ENCODE measurements around the gene NELL1. TPM values are rescaled to one million over a fixed set of nuclear protein-coding genes. Genes with fewer than 3 reads are reported as not detected.

The NELL1 gene
- total RNA-seq, 1 donor from 2014 or later = 0.29 TPM

DNA sequence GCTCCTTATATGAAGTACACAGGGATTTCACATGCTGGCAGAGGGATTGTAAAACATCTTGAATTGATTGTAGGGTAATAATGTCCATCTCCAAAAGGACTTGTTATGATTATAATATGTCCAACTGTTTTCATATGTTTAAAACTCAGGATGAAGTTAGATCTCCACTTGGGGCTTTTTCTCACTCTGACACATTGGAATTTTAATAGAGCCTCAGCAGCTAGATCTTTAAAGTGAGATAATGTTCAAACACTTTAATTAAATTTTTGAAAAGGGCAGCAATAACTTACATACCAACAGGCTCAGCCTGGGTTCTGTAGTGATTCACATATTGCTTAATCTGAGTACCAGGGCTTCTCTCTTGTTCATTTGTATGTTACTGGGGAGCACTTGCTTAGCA, 152.1 kb downstream of the NELL1 start:
- no peak for TF ChIP-seq CTCF (IDR thresholded peaks at IDR 0.05; ENCODE audit: partially characterized antibody, unreplicated experiment)
- H3K4me3 Mint-ChIP-seq (ENCODE audit: unreplicated experiment) = no peak overlapping the region
- no peak overlapping the region for H3K27ac Mint-ChIP-seq (ENCODE audit: unreplicated experiment)
- no peaks in the 10 kb centered on the region for H3K4me1 Mint-ChIP-seq (ENCODE audit: low read depth, unreplicated experiment)
- no peaks in the 10 kb centered on the region for H3K27me3 Mint-ChIP-seq (ENCODE audit: unreplicated experiment)
- peaks cover 3% of the 10 kb centered on the region for H3K9me3 Mint-ChIP-seq (ENCODE audit: unreplicated experiment)
- no peaks in the 10 kb centered on the region for H3K36me3 Mint-ChIP-seq (ENCODE audit: unreplicated experiment)
- DNase-seq = no peak

DNA sequence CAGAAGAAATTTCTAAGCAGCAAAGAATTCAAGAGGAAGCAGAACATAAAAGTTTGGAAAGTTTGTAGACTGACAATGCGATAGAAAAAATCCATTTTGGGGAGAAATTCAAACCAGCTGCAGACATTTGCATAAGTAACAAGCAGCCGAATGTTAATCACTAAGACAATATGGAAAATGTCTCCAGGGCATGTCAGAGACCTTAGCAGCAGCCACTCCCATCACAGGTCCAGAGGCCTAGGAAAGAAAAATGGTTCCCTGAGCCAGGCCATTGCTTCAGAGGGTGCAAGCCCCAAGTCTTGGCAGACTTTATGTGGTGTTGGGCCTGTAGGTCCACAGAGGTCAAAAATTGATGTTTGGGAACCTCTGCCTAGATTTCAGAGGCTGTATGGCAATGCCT, 155.4 kb downstream of the NELL1 start:
- no peak for TF ChIP-seq CTCF (IDR thresholded peaks at IDR 0.05; ENCODE audit: partially characterized antibody, unreplicated experiment)

DNA sequence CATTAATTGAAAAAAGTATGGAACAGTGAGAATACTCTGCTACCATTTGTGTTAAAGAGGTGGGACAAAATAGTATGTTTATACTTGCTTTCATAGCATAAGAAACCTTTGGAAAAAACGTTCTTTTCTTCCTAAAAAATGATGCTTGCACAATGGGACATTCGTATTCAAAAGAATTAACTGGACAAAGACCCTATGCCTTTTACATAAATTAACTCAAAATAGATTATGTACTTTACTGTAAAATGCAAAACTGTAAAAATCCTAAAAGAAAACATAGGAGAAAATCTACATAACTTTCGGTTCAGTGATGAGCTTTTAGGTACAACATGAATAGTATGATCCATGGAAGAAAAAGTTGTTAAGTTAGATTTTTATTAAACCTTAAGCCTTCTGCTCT, 166.2 kb downstream of the NELL1 start:
- Mint-ChIP-seq H3K9me3 (ENCODE audit: unreplicated experiment) (no peaks in the 10 kb centered on the region), H3K27me3 (ENCODE audit: unreplicated experiment) (no peaks in the 10 kb centered on the region), H3K4me3 (ENCODE audit: unreplicated experiment) (no peak overlapping the region), H3K4me1 (ENCODE audit: low read depth, unreplicated experiment) (no peaks in the 10 kb centered on the region), H3K36me3 (ENCODE audit: unreplicated experiment) (no peaks in the 10 kb centered on the region), H3K27ac (ENCODE audit: unreplicated experiment) (no peak overlapping the region)
- no peak for TF ChIP-seq CTCF (IDR thresholded peaks at IDR 0.05; ENCODE audit: partially characterized antibody, unreplicated experiment)
- no peak for DNase-seq

More for the DNA sequence above, 155.4 kb downstream of the NELL1 start:
- H3K9me3 Mint-ChIP-seq (ENCODE audit: unreplicated experiment) = peaks cover 3% of the 10 kb centered on the region
- no peaks in the 10 kb centered on the region for H3K36me3 Mint-ChIP-seq (ENCODE audit: unreplicated experiment)
- no peak for DNase-seq
- H3K27ac Mint-ChIP-seq (ENCODE audit: unreplicated experiment) = no peak overlapping the region
- H3K27me3 Mint-ChIP-seq (ENCODE audit: unreplicated experiment) = no peaks in the 10 kb centered on the region
- H3K4me1 Mint-ChIP-seq (ENCODE audit: low read depth, unreplicated experiment) = no peaks in the 10 kb centered on the region
- no peak overlapping the region for H3K4me3 Mint-ChIP-seq (ENCODE audit: unreplicated experiment)

DNA sequence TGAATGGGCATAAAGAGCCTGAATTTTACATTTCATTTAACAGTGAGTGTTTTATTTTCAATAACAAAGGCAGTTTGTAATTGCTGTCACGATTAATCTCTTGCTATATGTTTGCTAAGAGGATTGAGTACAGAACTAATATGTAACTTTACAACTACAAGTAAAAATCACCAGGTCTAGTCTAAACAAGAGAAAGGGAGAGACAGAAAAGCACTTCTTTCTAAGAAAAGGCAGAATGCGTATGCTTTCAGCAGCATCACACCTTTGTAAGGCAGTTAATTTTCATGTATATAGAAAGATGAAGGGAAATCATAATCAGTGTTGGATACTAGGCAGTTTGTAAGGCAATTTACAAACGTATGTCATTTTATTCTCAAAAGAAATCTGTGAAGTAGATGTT, 169.8 kb downstream of the NELL1 start:
- Mint-ChIP-seq H3K27me3 (ENCODE audit: unreplicated experiment) (no peaks in the 10 kb centered on the region), H3K27ac (ENCODE audit: unreplicated experiment) (no peak overlapping the region), H3K4me3 (ENCODE audit: unreplicated experiment) (no peak overlapping the region), H3K9me3 (ENCODE audit: unreplicated experiment) (no peaks in the 10 kb centered on the region), H3K4me1 (ENCODE audit: low read depth, unreplicated experiment) (no peaks in the 10 kb centered on the region), H3K36me3 (ENCODE audit: unreplicated experiment) (no peaks in the 10 kb centered on the region)
- no peak for TF ChIP-seq CTCF (IDR thresholded peaks at IDR 0.05; ENCODE audit: partially characterized antibody, unreplicated experiment)
- no peak for DNase-seq

- DNase-seq = no peak
- Mint-ChIP-seq H3K4me1 (ENCODE audit: low read depth, unreplicated experiment) (no peaks in the 10 kb centered on the region), H3K27ac (ENCODE audit: unreplicated experiment) (no peak overlapping the region), H3K27me3 (ENCODE audit: unreplicated experiment) (no peaks in the 10 kb centered on the region), H3K36me3 (ENCODE audit: unreplicated experiment) (no peaks in the 10 kb centered on the region), H3K4me3 (ENCODE audit: unreplicated experiment) (no peak overlapping the region), H3K9me3 (ENCODE audit: unreplicated experiment) (no peaks in the 10 kb centered on the region)
- no peak for TF ChIP-seq CTCF (IDR thresholded peaks at IDR 0.05; ENCODE audit: partially characterized antibody, unreplicated experiment)
These were observed 171.0 kb downstream of the NELL1 start for GRCh38 chr11:20840341-20840740.
